ENCODE results near the gene SH2D6. TPM values are rescaled to one million over a fixed set of nuclear protein-coding genes. Genes with fewer than 3 reads are reported as not detected.

SH2D6 gene
- total and polyA plus RNA-seq, 9 of the 15 experiments (the other 6 are each of a cell fraction or from before 2014, with no cell fraction given), result 0.07 to 0.76 (median 0.33) TPM; not detected in 2

DNA sequence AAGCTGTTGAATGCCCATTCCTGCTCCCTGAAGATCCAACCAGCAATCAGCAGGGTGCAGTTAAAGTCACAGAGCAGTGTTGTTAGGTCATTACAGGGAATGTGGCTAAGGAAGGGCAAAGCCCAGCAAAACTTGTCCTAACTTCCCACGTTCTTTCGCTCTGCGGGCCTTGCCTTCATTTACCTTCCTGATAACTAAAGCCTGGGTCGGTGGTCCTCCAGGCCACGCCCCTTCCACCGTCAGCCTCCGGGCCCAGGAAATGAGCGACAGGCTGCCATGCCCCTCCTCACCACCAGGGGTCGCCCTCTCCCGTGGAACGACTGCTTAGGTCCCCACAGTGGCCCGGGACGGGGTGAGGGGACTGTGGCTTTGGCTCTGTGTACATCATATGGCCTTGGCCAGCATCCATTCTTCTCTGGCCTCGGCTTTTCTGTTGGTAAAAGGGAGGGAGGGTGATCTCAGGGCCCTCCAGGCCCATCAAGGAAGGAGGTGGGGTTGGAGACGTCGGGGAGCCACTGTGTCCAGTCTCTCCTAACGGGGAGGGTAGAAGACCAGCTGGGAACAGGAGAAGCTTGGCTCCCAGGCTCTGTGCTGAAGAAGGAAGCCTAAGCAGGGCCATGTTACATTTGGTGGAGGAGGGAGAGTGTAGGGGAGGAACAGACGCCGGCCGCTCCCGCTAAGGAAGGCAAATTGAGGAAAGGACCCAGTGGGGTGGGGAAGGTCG is 2.2 kb downstream of the SH2D6 start (continued):
- TF ChIP-seq, protein P1, sequence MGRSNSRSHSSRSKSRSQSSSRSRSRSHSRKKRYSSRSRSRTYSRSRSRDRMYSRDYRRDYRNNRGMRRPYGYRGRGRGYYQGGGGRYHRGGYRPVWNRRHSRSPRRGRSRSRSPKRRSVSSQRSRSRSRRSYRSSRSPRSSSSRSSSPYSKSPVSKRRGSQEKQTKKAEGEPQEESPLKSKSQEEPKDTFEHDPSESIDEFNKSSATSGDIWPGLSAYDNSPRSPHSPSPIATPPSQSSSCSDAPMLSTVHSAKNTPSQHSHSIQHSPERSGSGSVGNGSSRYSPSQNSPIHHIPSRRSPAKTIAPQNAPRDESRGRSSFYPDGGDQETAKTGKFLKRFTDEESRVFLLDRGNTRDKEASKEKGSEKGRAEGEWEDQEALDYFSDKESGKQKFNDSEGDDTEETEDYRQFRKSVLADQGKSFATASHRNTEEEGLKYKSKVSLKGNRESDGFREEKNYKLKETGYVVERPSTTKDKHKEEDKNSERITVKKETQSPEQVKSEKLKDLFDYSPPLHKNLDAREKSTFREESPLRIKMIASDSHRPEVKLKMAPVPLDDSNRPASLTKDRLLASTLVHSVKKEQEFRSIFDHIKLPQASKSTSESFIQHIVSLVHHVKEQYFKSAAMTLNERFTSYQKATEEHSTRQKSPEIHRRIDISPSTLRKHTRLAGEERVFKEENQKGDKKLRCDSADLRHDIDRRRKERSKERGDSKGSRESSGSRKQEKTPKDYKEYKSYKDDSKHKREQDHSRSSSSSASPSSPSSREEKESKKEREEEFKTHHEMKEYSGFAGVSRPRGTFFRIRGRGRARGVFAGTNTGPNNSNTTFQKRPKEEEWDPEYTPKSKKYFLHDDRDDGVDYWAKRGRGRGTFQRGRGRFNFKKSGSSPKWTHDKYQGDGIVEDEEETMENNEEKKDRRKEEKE (IDR thresholded peaks at IDR 0.05; ENCODE audit: borderline replicate concordance in 1 of 2, control insufficient read depth in 1 of 2, low read depth in 2 of 2, low read length in 1 of 2), result no peak
- TF ChIP-seq CREM (IDR thresholded peaks at IDR 0.05; ENCODE audit: low read depth) (peak; percentile 61), GABPA (tag; conservative IDR thresholded peaks at IDR 0.05; ENCODE audit: low read depth) (no peak), CEBPG (CRISPR knock-in tag; IDR thresholded peaks at IDR 0.05) (no peak), CEBPG (tag; conservative IDR thresholded peaks at IDR 0.05 in 1 of 2, IDR thresholded peaks at IDR 0.05 in 1 of 2) (no peak), PTRF (tag; IDR thresholded peaks at IDR 0.05) (no peak), ZNF354B (CRISPR knock-in tag; IDR thresholded peaks at IDR 0.05) (no peak), BMI1 (IDR thresholded peaks at IDR 0.05; ENCODE audit: low read length) (no peak), MTA1 (IDR thresholded peaks at IDR 0.05; ENCODE audit: borderline replicate concordance) (no peak), CBX1 (IDR thresholded peaks at IDR 0.05; ENCODE audit: low read depth) (0 out of 2 replicates have a peak, but pooled peaks have one; percentile 54), HCFC1 (IDR thresholded peaks at IDR 0.05; ENCODE audit: low read depth, low read length) (peak; percentile 46; the same call in 1 of the 2 replicates), TOE1 (IDR thresholded peaks at IDR 0.05; ENCODE audit: borderline replicate concordance) (no peak; the same call in 1 of the 2 replicates), TOE1 (CRISPR knock-in tag; IDR thresholded peaks at IDR 0.05; ENCODE audit: borderline replicate concordance, low read depth) (no peak), NUFIP1 (IDR thresholded peaks at IDR 0.05; ENCODE audit: partially characterized antibody) (no peak), ARID2 (IDR thresholded peaks at IDR 0.05) (peak; percentile 99), DDX20 (tag; IDR thresholded peaks at IDR 0.05; ENCODE audit: low read depth) (0 out of 2 replicates have a peak, but pooled peaks have one; percentile 27), ZNF57 (CRISPR knock-in tag; IDR thresholded peaks at IDR 0.05) (peak; percentile 77; the same call in 1 of the 2 replicates), KAT8 (IDR thresholded peaks at IDR 0.05; ENCODE audit: low read depth) (no peak), ZNF121 (CRISPR knock-in tag; conservative IDR thresholded peaks at IDR 0.05) (no peak), TCFL5 (CRISPR knock-in tag; conservative IDR thresholded peaks at IDR 0.05) (no peak), CHD1 (IDR thresholded peaks at IDR 0.05; ENCODE audit: low read length) (no peak), PRMT5 (CRISPR knock-in tag; IDR thresholded peaks at IDR 0.05) (no peak)
- TF ChIP-seq, protein P2, sequence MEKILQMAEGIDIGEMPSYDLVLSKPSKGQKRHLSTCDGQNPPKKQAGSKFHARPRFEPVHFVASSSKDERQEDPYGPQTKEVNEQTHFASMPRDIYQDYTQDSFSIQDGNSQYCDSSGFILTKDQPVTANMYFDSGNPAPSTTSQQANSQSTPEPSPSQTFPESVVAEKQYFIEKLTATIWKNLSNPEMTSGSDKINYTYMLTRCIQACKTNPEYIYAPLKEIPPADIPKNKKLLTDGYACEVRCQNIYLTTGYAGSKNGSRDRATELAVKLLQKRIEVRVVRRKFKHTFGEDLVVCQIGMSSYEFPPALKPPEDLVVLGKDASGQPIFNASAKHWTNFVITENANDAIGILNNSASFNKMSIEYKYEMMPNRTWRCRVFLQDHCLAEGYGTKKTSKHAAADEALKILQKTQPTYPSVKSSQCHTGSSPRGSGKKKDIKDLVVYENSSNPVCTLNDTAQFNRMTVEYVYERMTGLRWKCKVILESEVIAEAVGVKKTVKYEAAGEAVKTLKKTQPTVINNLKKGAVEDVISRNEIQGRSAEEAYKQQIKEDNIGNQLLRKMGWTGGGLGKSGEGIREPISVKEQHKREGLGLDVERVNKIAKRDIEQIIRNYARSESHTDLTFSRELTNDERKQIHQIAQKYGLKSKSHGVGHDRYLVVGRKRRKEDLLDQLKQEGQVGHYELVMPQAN (IDR thresholded peaks at IDR 0.05; ENCODE audit: borderline replicate concordance), result no peak

Measured in K562 (cell line).